GM04503 (cell line): ENCODE results near the gene KCNJ9.

Experiments used
- DNase-seq: peaks from one replicate; pipeline ENCODE4 v3.0.0-alpha.2; 2012; ENCODE audit warnings: low read depth

The KCNJ9 gene

DNA sequence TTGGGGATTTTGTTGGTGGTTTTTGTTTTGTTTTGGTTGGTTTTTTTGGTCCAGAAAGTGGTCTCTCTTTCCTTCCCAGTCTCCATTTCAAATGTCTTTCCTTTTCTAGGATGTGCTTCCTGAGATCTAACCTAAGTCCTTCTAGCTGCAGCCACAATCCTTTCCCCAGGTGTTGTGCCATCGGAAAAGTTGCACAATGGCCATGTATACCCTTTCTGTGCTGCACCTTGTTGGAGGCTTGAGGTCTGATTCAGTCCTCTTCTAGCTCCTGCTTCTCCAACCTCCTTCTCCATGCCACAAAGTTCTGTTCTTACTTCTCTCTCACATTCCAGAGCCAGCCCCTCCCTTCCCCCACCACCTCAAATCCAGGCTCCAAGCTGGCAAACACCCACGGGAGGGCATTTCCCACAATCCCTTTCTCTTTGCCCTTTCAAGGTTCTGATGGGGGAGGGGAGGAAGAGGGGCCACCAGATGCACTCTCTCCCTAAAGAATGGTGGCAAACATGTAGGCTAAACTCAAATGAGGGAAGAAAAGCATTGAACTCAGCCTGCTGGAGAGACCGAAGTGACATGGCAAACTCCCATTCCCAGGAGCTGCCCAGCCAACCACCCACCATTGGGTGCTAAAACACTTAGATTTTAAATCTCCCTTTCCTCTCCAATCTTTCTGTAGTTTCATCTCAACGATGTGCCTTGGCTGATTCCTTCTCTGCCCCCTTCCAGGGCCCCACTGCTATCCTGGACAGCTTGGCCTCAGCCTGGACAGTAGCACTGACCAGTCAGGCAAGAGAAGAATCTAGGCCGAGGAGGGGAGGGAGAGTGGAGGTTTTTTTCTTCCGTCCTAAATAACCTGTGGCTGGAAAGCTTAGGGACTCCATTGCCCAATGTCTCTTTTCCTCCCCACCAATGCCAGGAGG lies 14.3 kb upstream of the KCNJ9 start:
- DNase-seq: no peak

DNA sequence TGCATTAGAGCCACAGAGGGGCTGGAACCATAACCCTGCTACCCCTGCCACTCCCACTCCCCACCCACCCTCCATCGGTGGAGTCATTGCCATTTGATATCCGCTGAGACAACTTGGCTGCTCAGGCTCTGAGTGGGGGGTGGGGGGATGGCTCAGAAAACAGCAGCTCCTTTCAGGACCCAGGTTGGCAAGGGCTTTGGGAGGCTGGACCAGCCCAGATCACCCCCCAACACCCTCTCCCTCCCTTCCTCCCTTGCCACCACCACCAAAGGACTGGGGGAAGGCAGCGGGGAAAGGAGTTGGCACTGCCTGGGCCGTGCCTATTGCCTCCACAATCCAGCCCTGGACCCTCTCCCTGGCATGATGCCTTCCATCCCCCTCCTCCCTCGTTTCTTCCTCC lies 13.1 kb upstream of the KCNJ9 start:
- no peak for DNase-seq

DNA sequence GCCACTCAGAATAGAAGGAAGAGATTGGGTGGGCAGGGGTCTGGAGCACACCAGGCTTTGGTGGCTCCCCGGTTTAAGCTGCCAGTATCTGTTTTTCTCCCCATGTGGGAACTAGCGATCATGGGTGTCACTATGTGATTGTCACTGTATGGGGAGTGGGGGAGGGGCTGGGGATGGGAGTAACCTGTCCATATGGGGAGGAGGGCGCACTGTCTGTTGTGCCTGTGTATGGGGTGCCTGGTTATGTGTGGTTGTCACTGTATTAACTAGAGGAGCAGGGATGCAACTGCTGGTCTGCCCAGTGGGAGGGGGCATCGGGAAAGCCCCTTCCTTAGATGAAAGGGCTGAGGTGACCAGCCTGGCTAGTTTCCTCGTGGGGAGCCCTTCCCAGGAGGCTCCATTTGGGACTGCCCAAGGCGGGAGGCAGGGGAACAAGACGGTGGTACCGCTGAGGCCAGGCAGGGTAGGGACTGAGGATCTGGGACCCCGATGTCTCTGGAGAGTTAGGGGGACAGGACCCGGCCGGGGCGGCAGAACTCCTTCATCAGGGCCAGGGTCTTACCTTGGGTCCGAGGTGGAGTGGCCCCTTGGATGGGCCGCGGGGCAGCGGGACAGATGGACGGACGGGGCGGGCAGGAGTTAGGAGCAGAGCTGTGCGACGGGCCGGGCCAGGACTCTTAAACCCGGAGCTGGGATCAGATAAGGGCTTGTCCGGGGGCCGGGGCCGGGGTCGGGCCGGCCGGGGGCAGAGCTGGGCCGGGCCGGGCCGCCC lies 11.7 kb upstream of the KCNJ9 start, which contains the start of gene KCNJ10:
KCNJ10 (minus strand) TSS at position 701 of the 772 bp plus-strand sequence. CDS start 27,628 bp downstream, outside the sequence.
- DNase-seq: no peak

DNA sequence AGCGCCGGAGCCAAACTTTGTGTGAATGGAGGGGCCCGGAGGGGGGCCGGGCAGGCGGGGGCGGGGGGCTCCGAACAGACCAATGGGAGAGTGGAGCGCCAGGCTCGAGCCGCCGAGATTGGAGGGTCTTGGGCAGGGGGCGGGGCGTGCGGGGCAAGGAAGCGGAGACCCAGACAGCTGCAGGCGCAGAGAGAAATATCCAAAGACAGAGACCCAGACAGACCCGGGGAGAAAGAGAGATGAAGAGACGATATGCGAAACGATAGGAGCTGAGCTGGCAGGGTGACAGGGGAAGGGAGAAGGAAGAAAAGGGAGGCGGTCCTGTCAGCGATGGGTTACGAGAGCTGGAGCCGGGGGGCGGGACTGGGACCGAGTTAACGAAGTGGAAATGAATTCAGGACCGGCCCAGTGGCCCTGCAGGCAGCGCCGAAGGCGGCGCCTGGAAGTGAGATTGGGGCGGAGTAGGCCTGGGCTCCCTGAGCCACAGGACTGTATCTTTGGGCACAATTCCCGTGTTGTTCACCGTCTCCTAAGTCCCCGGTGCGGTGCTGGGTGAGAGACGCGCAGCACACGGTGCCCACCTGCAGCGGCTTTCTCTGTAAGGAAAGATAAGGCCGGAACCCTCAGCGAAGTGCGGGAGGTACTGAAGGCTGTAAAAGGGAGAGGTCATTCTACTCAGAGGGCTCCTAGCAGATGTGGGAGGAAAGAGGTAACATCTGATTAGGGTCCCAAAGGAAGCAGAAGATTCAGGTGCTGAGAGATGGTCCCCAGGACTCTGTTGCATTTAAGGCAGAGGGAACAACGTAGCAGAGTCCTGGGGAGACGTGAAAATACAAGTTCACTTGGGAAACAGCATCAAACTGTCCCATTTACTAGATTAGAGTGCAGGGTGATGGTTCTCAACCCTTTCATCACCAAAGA lies 10.8 kb upstream of the KCNJ9 start:
- DNase-seq: no peak

DNA sequence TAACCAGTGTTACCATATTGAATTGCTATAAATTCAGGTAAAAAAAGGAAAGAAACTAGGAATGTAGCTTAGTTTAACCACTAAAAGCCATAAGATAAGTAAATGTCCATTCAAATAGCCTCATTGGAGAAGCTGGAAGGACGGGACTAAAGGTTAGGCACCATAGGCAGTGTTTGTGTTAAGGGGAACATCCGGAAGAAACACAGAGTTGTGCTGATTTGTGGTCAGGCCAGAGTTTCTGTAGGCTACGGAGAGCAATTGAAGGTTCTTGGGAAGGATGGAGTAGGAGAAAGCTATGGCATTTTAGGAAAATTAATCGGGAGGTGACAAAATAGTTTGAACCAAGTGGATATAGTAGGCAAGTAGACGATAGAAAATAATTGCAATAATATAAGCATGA lies 10.0 kb upstream of the KCNJ9 start:
- DNase-seq: no peak

DNA sequence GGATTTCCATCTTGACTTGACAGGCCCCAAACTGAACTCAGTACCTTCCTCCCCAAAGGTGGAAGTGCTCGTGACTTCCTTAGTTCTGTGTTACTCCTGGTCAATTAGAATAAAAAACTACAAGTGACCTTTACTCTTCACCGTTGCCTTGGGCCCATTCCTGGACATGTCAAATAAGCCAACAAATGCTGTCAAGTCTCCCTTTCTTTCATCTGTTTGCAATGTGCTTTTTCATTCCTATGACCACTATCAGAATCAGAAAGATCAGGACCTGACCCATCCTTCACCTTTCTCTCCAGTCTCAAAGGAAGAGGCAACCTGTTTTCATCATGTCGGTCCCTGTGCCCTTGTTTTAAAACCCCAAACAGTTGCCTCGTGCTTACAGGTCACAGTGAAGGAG lies 6.5 kb upstream of the KCNJ9 start:
- DNase-seq: no peak

DNA sequence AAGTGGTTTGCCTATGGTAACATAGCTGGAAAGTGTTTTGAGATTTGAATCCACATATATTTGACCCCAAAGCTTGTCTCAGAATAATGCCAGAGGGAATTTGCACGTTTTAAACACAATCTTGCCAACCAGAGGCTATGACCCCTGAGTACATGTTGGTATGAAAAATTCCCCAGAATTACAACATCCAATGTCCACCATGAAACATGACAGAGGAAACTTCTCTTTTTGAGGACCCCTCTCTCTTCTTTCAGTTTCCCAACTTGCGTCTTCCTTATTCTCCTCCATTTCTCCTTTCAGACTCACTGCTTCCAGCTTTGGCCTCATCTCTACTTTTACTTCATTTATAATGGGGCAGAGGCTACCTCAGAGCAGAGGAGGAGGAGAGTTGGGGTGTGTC lies 5.5 kb upstream of the KCNJ9 start:
- DNase-seq: no peak

DNA sequence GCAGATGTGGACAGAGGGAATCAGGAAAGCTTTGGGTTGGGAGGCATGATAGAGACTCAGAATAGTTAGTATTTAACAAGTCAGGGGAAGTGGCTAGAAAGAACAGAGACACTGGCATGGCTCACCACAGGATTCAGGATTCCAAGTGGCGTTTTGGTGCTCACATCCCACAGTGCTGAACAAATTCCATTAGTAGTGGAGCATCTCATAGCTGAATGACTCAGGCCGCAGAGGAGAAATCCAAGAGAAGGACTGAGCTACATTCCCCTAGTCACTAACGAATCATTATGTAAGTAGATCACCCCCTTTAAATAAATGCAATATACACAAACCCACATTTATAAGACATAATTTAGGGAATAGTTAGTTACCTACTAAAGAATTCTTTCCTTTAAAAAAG lies 5.0 kb upstream of the KCNJ9 start:
- DNase-seq: no peak

DNA sequence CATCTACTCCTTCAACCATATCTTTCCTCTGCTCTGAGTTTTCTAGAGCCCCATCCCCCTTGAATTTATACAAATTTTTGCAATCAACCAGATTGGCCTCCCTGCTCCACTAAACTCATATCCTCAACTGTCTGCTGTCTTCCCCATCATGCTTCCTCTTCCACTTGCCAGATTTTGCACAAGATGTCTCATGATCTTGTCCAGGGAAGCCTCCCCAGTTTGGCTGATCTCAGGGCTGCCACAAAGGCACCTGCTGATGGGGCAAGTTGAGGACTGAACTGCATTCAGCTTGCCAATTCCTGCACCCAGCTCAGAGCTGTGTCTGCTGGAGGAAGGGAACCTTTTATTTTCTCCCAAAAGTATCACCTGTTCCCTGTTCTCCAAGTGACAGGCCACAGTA lies 3.9 kb upstream of the KCNJ9 start:
- DNase-seq: no peak

DNA sequence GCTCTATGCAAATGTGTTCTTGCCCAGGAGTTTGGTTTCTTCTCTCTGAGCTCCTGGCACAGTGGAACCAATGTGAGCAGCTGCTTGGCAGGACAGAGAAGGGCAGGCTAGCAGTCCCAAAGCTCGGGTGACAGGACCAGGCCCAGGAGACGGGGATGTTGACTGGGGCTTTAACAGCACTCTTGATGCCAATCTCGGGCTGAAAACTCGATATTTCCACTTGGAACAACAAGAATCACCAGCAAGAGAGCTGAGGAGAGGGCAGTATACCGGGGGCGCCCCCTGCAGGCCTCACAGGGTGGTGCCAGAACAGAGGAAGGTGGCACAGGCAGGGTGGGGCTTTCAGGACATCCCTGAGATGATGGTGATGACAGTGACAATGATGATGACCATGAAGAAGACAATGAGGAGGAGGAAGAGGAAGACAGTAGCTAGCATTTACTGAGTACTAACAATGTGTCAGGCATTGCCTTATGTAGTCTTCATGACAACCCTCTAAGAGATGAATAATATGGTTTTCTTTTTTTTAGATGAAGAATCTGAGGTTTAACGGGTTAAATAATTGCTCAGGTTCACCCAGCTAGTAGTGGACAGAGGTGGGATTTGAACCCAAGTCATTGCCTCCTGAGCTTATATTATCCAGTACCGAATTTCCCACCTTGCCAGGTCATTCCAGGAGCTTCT lies 2.7 kb upstream of the KCNJ9 start:
- no peak for DNase-seq

DNA sequence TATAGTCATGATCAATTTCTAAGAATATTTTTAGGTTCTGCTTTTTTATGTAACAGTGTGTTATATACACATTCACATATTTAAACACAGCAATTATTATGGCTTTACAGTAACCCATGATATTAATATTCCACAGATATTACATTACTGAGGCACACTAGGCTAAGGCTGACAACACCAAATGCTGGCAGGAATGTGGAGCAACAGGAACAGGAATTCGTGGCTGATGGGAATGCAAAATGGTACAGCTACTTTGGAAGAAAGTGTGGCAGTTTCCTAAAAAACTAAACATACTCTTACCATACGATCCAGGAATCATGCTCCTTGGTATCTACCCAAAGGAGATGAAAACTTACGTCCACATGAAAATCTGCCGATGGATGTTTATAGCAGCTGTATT lies 1.9 kb upstream of the KCNJ9 start:
- DNase-seq: no peak

DNA sequence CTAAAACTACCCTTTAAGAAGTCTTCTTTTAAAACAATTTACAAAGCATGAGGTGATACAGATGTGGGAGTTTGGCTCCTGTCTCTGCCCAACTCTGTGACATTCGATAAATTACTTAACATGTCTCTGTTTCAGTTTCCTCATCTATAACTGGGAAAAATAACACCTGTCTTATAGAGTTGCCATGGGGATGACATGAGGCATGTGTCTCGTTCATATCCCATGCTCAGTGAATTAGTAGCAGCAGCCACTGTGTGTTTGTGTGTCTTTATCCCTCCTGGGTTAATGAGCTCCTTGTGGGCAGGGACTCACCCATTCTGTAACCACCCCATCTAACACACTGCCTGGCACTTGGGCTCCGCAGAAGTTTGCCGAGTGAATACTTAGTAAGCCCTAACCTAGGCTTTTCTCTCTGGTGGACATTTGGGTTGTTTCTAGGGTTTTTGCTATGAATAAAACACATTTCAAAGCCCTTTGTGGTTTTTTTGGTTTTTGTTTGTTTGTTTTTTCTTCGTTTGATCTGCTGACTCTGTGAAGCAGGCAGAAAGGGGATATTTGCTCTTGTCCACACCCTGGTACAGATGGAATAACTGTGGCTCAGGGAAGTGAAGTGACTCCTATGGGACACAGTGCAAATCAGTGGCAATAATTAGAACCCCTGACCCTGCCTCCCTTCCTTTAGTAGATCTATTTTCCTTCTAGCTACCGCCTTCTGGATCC lies 797 bp upstream of the KCNJ9 start:
- no peak for DNase-seq

DNA sequence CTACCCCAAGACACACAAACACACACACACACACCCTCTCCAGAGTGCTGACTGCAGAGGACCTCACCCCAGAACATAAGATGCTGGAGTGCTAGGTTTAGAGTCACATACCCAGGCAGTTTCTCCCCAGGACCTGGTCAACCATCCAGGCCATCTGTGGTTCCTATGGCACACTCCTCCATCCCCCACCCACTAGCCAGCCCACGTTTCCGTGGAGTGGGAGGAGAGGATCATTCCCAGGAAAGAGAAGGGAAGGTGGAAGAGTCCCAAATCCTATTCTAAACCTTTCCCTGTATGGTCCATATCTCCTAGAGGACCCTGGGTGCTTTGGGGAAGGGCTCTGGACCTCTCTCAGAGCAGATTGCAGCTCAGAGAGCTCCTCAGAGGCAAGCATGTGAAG lies 1.1 kb downstream of the KCNJ9 start:
- DNase-seq: no peak

DNA sequence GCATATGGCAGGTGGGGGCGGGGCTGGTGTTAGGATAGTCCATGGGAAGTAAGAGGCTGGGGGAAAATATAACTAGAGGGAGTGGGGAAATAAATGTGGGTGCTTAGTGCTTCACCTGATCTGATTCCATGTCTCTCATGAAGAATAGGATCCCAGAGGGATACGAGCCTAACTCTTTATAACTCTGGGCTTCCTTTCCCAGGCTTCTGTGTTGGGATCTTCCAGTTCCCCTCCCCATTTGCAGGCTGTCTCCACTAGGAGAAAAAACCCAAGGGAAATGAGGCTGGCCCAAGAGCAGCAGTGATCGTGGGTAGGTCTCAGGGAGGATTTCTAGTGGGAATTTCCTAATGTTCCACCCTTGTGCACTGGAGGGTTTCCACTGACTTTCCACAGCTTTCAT lies 1.6 kb downstream of the KCNJ9 start:
- no peak for DNase-seq

DNA sequence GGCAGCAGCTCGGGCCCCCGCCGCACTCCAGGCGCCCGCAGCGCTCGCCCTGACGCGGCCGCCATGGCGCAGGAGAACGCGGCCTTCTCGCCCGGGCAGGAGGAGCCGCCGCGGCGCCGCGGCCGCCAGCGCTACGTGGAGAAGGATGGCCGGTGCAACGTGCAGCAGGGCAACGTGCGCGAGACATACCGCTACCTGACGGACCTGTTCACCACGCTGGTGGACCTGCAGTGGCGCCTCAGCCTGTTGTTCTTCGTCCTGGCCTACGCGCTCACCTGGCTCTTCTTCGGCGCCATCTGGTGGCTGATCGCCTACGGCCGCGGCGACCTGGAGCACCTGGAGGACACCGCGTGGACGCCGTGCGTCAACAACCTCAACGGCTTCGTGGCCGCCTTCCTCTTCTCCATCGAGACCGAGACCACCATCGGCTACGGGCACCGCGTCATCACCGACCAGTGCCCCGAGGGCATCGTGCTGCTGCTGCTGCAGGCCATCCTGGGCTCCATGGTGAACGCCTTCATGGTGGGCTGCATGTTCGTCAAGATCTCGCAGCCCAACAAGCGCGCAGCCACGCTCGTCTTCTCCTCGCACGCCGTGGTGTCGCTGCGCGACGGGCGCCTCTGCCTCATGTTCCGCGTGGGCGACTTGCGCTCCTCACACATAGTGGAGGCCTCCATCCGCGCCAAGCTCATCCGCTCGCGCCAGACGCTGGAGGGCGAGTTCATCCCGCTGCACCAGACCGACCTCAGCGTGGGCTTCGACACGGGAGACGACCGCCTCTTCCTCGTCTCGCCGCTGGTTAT lies 2.8 kb downstream of the KCNJ9 start:
- no peak for DNase-seq

DNA sequence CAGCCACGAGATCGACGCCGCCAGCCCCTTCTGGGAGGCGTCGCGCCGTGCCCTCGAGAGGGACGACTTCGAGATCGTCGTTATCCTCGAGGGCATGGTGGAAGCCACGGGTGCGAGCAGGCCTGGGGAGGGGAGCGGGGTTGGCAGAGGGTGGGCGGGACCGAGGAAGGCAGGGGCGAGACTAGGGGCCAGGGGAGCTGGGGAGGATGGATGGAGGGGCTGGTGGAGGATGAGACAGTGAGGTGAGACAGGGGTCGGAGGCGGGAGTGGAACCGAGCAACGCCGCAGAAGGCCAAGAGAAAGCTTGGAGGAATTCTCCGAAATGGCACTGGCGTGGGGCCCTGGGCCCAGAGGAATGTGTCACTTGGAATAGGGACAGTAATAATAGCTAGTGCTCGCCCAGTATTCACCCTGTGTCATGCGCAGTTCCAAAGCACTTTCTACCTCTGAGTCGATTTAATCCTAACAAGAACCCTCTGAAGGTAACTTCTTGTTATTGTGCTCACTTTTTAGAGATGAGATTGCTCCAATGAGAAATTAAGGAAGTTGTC lies 3.5 kb downstream of the KCNJ9 start:
- no peak for DNase-seq

DNA sequence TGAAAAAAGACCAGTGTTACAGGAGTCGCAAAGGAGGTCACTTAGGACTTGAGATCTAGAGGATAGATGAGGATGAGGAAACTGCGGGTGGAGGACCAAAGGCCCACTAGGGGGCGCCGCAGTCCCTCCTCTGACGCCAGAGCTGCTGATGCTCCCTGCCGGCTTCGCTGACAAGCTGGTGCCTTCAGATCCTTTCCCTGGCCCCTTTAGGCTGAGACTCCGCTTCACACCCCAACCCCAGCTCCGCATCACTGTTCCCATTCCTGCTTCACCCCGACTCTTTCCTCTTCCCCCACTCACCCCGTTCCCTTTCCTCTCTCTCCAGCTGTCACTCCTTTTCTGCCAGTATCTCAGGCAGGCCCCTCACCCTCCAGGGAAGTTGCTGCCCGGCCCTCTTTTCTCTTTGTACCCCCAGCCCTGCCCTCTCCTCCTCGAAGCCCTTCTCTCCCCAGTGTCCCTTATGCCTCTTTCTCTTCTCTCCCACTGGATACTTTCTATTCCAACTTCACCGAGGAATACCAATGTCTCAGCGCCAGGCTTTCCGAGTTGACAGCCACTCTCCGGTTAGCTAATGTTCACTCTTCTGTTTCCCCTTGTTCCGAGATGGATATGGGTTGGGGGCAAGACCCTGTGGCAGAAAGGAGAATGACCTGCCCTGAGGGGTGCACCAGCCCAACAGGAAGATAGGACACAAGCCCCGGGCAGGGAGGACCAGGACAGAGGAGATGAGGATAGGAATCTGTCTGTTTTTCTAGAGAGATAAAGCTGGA lies 4.5 kb downstream of the KCNJ9 start:
- no peak for DNase-seq

DNA sequence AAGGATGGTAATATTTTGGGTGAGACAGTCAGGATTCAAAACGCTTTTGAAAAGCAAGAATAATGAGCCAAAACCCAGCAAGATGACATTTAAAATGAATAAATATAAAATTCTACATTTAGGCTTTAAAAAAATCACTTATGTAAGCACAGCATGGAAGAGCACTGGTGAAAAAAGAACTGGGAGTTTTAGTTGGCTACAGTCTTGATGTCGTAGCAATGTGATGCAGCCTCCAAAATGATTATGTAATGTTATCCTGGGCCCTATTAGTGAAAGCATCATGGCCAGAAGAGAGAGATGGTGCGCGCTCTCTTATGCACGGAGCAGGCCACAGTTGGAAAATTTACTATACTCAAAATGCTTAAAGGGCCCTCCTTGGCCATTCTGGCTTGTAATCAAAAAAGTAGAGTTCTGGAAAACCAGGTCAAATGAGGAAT lies 5.1 kb downstream of the KCNJ9 start:
- no peak for DNase-seq

DNA sequence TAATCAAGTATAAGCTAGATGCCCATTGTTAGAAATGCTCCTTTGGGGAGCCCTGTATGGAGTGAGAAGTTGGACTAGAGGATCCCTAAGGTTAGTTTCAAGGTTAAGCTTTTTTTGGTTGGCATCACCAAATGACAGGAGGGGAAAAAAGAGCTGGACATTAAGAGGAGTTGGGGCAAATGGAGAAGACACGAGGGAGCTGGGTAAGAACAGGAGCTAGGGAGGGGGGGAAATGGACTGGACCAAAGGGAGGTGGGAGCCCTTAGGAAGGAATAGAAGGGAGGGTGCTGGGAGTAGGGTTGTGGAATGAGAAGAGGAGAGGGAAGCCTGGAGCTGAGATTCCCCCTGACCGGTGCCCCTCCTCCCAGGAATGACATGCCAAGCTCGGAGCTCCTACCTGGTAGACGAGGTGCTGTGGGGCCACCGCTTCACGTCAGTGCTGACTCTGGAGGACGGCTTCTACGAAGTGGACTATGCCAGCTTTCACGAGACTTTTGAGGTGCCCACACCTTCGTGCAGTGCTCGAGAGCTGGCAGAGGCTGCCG lies 5.9 kb downstream of the KCNJ9 start:
- no peak for DNase-seq
